Kidney (tissue), 14 donors: Measurements from ENCODE around the gene EPHA1. TPM values are rescaled to one million over a fixed set of nuclear protein-coding genes. Genes with fewer than 3 reads are reported as not detected.

Experiments used
- DNase-seq, 5 donors: peaks; one replicate each; pipeline ENCODE4 v3.0.0-alpha.2; 2013 to 2020
- FAIRE-seq: peaks from 2 replicates; lab custom pipeline; 2012; peaks lifted over from hg19 to GRCh38; lab: Jason Lieb, UNC
- H3K27ac ChIP-seq, 2 donors: one replicate each; pipeline ENCODE4 v1.7.0; 2013; ENCODE audit warnings: low read depth in 2 of 2, low read length in 2 of 2, inconsistent platforms in 1 of 2
- H3K27me3 ChIP-seq: one replicate; pipeline ENCODE4 v1.7.1; 2013; ENCODE audit warnings: low read length, inconsistent platforms; ENCODE audit not compliant: control insufficient read depth, insufficient read depth
- H3K36me3 ChIP-seq, 3 donors: one replicate each; pipeline versions ENCODE4 v1.7.0 to v1.7.1; 2013; ENCODE audit warnings: low read length in 3 of 3, control low read depth in 1 of 3, inconsistent platforms in 1 of 3; ENCODE audit not compliant: insufficient read depth in 3 of 3, control insufficient read depth in 2 of 3
- H3K4me1 ChIP-seq, 3 donors: one replicate each; pipeline versions ENCODE4 v1.7.0 to v1.7.1; 2013; ENCODE audit warnings: low read length in 3 of 3, inconsistent platforms in 1 of 3, low read depth in 1 of 3; ENCODE audit not compliant: control insufficient read depth in 2 of 3, insufficient read depth in 2 of 3
- H3K4me3 ChIP-seq, 3 donors: one replicate each; pipeline versions ENCODE4 v1.7.0 to v1.8.1; 2013; ENCODE audit warnings: low read length in 3 of 3, control low read depth in 1 of 3, inconsistent platforms in 1 of 3
- H3K9ac ChIP-seq, 3 donors: one replicate each; pipeline versions ENCODE4 v1.7.0 to v1.7.1; 2013; ENCODE audit warnings: low read length in 3 of 3, control low read depth in 1 of 3, inconsistent platforms in 1 of 3
- H3K9me3 ChIP-seq, 3 donors: one replicate each; pipeline versions ENCODE4 v1.7.0 to v1.7.1; 2013; ENCODE audit warnings: low read length in 3 of 3, control low read depth in 1 of 3, inconsistent platforms in 1 of 3; ENCODE audit not compliant: control insufficient read depth in 2 of 3, insufficient read depth in 1 of 3
- CTCF ChIP-seq: IDR thresholded peaks from 3 replicates; pipeline ENCODE4 v1.5.1; 2012; ENCODE audit warnings: mild to moderate bottlenecking, moderate library complexity, borderline replicate concordance; ENCODE audit not compliant: insufficient read depth; ENCODE audit errors: extremely low read depth
- intact Hi-C: fragments of 100-400 bp; cut with DNase I; formaldehyde crosslinking; loops from one replicate; pipeline ENCODE4 v1.11.1; 2022
- polyA plus RNA-seq: library from polyadenylated mRNA; stranded (reverse); fragments of 350-450 nt; fragmentation: Illumina TruSeq; extraction: RNeasy Lipid Tissue Mini Kit (QIAGEN cat#74804); gene quantifications from one replicate; pipeline ENCODE4 v1.2.3, GENCODE V29; 2014; ENCODE audit warnings: low read depth, low replicate concordance; ENCODE audit not compliant: insufficient read depth
- total RNA-seq: library from RNA; stranded (reverse); fragmentation: NEBNext Ultra II Directional; extraction: Animal tissue kit (Norgen Biotek cat#: 25700); gene quantifications from one replicate; pipeline ENCODE4 v1.2.1, GENCODE V29; 2021
- donor health status: control.
- donor health status: control.
- donor health status: control.
- donor health status: control.
- donor health status: control.
- donor health status: DM: yes; HTN: yes; CAD: no.
- donor health status: Normal renal cell carcinoma (clear cell type).

The EPHA1 gene
- total and polyA plus RNA-seq, 2 donors from 2014 or later, result 6.9 to 22.3 TPM

- DNase-seq (peak in 1 of 5 donors; percentile 79), FAIRE-seq (no peak)
- TF ChIP-seq CTCF, result no peak
- intact Hi-C loops, result no loop called here
- peak overlapping the region; percentile 58 to 82 (median 77) for H3K4me3 ChIP-seq
- H3K27ac ChIP-seq, result peak overlapping the region; percentile 80 to 85
- peaks cover 3 to 27% (median 15%) of the 10 kb centered on the region in 3 donors for H3K4me1 ChIP-seq
- peaks cover 0 to 4% (median 0%) of the 10 kb centered on the region in 3 donors for H3K36me3 ChIP-seq
- H3K9ac ChIP-seq, result peak overlapping the region; percentile 6 to 90 (median 67)
- no peaks in the 10 kb centered on the region for H3K9me3 ChIP-seq
- H3K27me3 ChIP-seq, result no peaks in the 10 kb centered on the region
These were observed 26.4 kb downstream of the EPHA1 start for GRCh38 chr7:143382126-143382790.

GRCh38 chr7:143381427-143382125 is 27.1 kb downstream of the EPHA1 start:
- peaks cover 3 to 27% (median 15%) of the 10 kb centered on the region in 3 donors for H3K4me1 ChIP-seq
- intact Hi-C loops, result no loop called here
- FAIRE-seq (no peak), DNase-seq (peak; percentile 71 to 94 (median 85))
- no peaks in the 10 kb centered on the region for H3K9me3 ChIP-seq
- H3K36me3 ChIP-seq, result peaks cover 0 to 4% (median 0%) of the 10 kb centered on the region in 3 donors
- peak overlapping the region; percentile 6 to 90 (median 67) for H3K9ac ChIP-seq
- peak overlapping the region; percentile 58 to 82 (median 77) for H3K4me3 ChIP-seq
- no peaks in the 10 kb centered on the region for H3K27me3 ChIP-seq
- TF ChIP-seq CTCF, result no peak
- H3K27ac ChIP-seq, result peak overlapping the region; percentile 80 to 85

- no peak for TF ChIP-seq CTCF
- Histone ChIP-seq H3K9ac (peak within 1 kb of the TSS; percentile 23 to 91 (median 87)), H3K27ac (peak within 1 kb of the TSS; percentile 97 to 98), H3K27me3 (no peaks in the 10 kb centered on the region), H3K4me3 (peak within 1 kb of the TSS; percentile 58 to 82 (median 77)), H3K4me1 (peaks cover 3 to 21% (median 9%) of the 10 kb centered on the region in 3 donors), H3K9me3 (no peaks in the 10 kb centered on the region), H3K36me3 (peaks cover 0 to 4% (median 0%) of the 10 kb centered on the region in 3 donors)
- DNase-seq, result peak; percentile 91 to 99 (median 95)
- intact Hi-C loops, result no loop called here
- no peak for FAIRE-seq
These were observed 27.8 kb downstream of the EPHA1 start, which contains the start of gene ZYX for GRCh38 chr7:143380646-143381426. TSS of gene ZYX (plus strand) at chr7:143381345. CDS start at chr7:143381572, 227 bp downstream.
